ENCODE measurements around the gene ZNF438. TPM values are rescaled to one million over a fixed set of nuclear protein-coding genes. Genes with fewer than 3 reads are reported as not detected.

The ZNF438 gene
- total and polyA plus RNA-seq, 10 of the 15 experiments (the other 5 are each of a cell fraction or from before 2014, with no cell fraction given) = 0.93 to 5.2 (median 1.9) TPM

GRCh38 chr10:30991647-30992011 is 40.0 kb downstream of the ZNF438 start (continued):
- TF ChIP-seq USF1 (IDR thresholded peaks at IDR 0.05; ENCODE audit: borderline replicate concordance, extremely low read length, insufficient read depth, low read depth, low read length) = no peak
- TF ChIP-seq PAX5 (IDR thresholded peaks at IDR 0.05; ENCODE audit: borderline replicate concordance, low read depth, low read length) = no peak
- TF ChIP-seq ASH2L (IDR thresholded peaks at IDR 0.05; ENCODE audit: borderline replicate concordance, low read depth) = no peak
- TF ChIP-seq KDM1A (IDR thresholded peaks at IDR 0.05; ENCODE audit: borderline replicate concordance) = no peak
- TF ChIP-seq YBX1 (IDR thresholded peaks at IDR 0.05) = no peak

DNA sequence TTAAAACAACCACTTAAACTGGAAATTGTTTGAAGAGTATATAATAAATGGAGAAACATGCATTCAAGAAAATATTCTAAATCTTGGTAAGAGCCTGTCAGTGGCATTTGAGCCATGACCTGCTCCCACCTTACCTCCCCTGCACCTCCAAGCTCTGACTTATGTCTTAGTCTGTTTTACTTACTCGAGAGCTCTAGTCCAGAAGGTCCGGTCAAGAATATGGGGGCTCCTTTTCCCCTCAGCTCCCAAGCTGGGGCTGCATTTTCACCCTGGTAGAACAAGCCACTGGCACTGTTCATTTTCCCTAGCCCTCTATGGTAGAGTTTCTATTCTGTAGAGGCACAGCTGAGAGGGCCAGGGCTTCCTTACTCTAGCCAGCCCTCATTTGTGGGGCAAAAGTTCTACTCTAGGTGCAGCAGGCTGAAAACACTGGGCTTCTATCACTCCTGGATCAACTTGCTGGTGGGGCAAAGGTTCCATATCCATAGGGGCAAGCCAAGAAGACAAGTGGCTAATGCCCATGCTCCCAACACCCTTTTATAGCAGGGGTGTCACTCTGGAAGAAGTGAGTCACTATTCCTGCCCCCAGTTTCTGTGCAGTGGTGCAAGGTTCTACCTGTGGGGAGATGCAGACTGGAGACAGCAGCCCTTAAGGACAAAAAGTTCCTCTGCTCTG is 40.6 kb downstream of the ZNF438 start:
- WGBS (ENCODE audit: insufficient coverage, insufficient replicate concordance, low lambda C conversion rate, missing lambda C conversion rate) = 46% methylated on average over 2 of the region's 2 CpGs
- ChIA-PET POLR2A (no interaction called here), RAD21 (ENCODE audit: unreplicated experiment) (interaction anchor here (0.8 kb wide), 1 partner anchor 9 kb away, joined by 3 read pairs; no protein-coding TSS in a partner anchor), SMC1A (ENCODE audit: uncharacterized antibody, unreplicated experiment) (interaction anchor here (0.6 kb wide), 1 partner anchor 1036 kb away, joined by 5 read pairs; no protein-coding TSS in a partner anchor), CTCF (no interaction called here)
- ATAC-seq = no peak
- FAIRE-seq = no peak
- no peak overlapping the region for H3K9ac ChIP-seq (ENCODE audit: control insufficient read depth, insufficient read depth, low read length)
- no peak overlapping the region for H3K27ac ChIP-seq (ENCODE audit: control insufficient read depth, insufficient read depth)
- H3K9me3 ChIP-seq (replicated peaks; ENCODE audit: control insufficient read depth, insufficient read depth, low read length) = peaks cover 5% of the 10 kb centered on the region
- H3K79me2 ChIP-seq (ENCODE audit: control insufficient read depth, insufficient read depth, low read length) = no peaks in the 10 kb centered on the region
- in situ Hi-C loops (cut with MboI) = no loop called here
- no peak overlapping the region for H3K4me3 ChIP-seq
- no peak for DNase-seq (ENCODE audit: low read depth, low spot score)
- intact Hi-C loops (cut with micrococcal nuclease; ENCODE audit: unreplicated experiment) = no loop called here
- H3K36me3 ChIP-seq (ENCODE audit: control insufficient read depth in 2 of 2, insufficient read depth in 2 of 2, low read length in 1 of 2) = peaks cover 0 to 4% of the 10 kb centered on the region in 2 experiments; a peak in 1 of 4 replicates
- no peaks in the 10 kb centered on the region for H3K27me3 ChIP-seq (replicated peaks in 1 of 2; ENCODE audit: control insufficient read depth in 2 of 2, insufficient read depth in 2 of 2, low read length in 1 of 2)
- H3K4me2 ChIP-seq (ENCODE audit: control insufficient read depth, insufficient read depth) = no peak overlapping the region
- TF ChIP-seq, protein P1, sequence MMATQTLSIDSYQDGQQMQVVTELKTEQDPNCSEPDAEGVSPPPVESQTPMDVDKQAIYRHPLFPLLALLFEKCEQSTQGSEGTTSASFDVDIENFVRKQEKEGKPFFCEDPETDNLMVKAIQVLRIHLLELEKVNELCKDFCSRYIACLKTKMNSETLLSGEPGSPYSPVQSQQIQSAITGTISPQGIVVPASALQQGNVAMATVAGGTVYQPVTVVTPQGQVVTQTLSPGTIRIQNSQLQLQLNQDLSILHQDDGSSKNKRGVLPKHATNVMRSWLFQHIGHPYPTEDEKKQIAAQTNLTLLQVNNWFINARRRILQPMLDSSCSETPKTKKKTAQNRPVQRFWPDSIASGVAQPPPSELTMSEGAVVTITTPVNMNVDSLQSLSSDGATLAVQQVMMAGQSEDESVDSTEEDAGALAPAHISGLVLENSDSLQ (IDR thresholded peaks at IDR 0.05) = no peak
- no peak overlapping the region for H2AFZ ChIP-seq (ENCODE audit: control insufficient read depth, low read depth, low read length)
- H4K20me1 ChIP-seq (ENCODE audit: control insufficient read depth, insufficient read depth) = no peaks in the 10 kb centered on the region
- no peaks in the 10 kb centered on the region for H3K4me1 ChIP-seq (ENCODE audit: control insufficient read depth, insufficient read depth, low read length)
- BruUV-seq (replicated peaks) = no TSS peak
